Gastroesophageal sphincter (tissue), 4 donors: ENCODE data around the gene ATP8A1. TPM values are rescaled to one million over a fixed set of nuclear protein-coding genes. Genes with fewer than 3 reads are reported as not detected.

Experiments used
- ATAC-seq: fragments of 150-250 bp; one replicate; pipeline ENCODE4 v1.9.1; 2016; ENCODE audit warnings: mild to moderate bottlenecking, moderate library complexity
- H3K27ac ChIP-seq, 4 donors: fragments of 200-600 bp; sonication (generic) in 3 of 4; 1 replicate in 3 of 4; 2 replicates in 1 of 4; pipeline ENCODE4 v1.5.1; 2016 to 2019
- H3K27me3 ChIP-seq: fragments of 200-600 bp; sonication (generic); one replicate; pipeline ENCODE4 v1.5.1; 2019
- H3K36me3 ChIP-seq, 2 donors: fragments of 200-600 bp; sonication (generic); one replicate each; pipeline ENCODE4 v1.5.1; 2019; ENCODE audit warnings: control low read depth in 1 of 2
- H3K4me1 ChIP-seq, 3 donors: fragments of 200-600 bp; sonication (generic); 1 replicate in 2 of 3; 2 replicates in 1 of 3; pipeline ENCODE4 v1.5.1; 2016 to 2019; ENCODE audit warnings: control low read depth in 2 of 3
- H3K4me3 ChIP-seq, 2 donors: fragments of 200-600 bp; sonication (generic); one replicate each; pipeline ENCODE4 v1.5.1; 2019; ENCODE audit warnings: mild to moderate bottlenecking in 1 of 2, moderate library complexity in 1 of 2
- H3K9me3 ChIP-seq, 3 donors: fragments of 200-600 bp; sonication (generic); one replicate each; pipeline ENCODE4 v1.5.1; 2017 to 2019; ENCODE audit warnings: control low read depth in 2 of 3
- CTCF ChIP-seq, 4 experiments: fragments of 200-600 bp in 2 of 4; fragments of 450-650 bp in 2 of 4; sonication (generic) in 1 of 4; IDR thresholded peaks; one replicate each; pipeline ENCODE4 v1.5.1; 2017 to 2019; ENCODE audit warnings: antibody characterized with exemption in 4 of 4, mild to moderate bottlenecking in 2 of 4, moderate library complexity in 2 of 4
- EP300 ChIP-seq: sonication (generic); formaldehyde crosslinking; IDR thresholded peaks from one replicate; pipeline ENCODE4 v1.6.1; 2017; ENCODE audit warnings: antibody characterized with exemption, mild to moderate bottlenecking
- POLR2A ChIP-seq, 2 donors: fragments of 450-650 bp; IDR thresholded peaks; one replicate each; pipeline ENCODE4 v1.6.1; 2017; ENCODE audit warnings: antibody characterized with exemption in 2 of 2, mild to moderate bottlenecking in 2 of 2, moderate library complexity in 1 of 2
- POLR2AphosphoS5 ChIP-seq: sonication (generic); formaldehyde crosslinking; IDR thresholded peaks from one replicate; pipeline ENCODE4 v1.6.1; 2017; ENCODE audit warnings: antibody characterized with exemption
- WGBS, 2 donors: methylation state at CpG; one replicate each; pipeline ENCODE4 v1.1.5; 2018; ENCODE audit warnings: low coverage in 1 of 2; 5-methylcytosine and 5-hydroxymethylcytosine counted together
- total RNA-seq, 4 donors: library from RNA; depleted of rRNA; stranded (reverse); fragments of >200 nt; gene quantifications; one replicate each; pipeline ENCODE4 v1.1.0, GENCODE V29; 2016

Gene ATP8A1
- total RNA-seq, 4 donors from 2014 or later, result 5.6 to 21.9 (median 8.9) TPM

GRCh38 chr4:42617030-42617429 lies 39.9 kb downstream of the ATP8A1 start:
- Histone ChIP-seq H3K9me3 (no peaks in the 10 kb centered on the region), H3K4me3 (no peak overlapping the region), H3K27me3 (no peaks in the 10 kb centered on the region), H3K27ac (no peak overlapping the region), H3K4me1 (no peaks in the 10 kb centered on the region), H3K36me3 (peaks cover 0 to 11% of the 10 kb centered on the region in 2 donors)
- TF ChIP-seq CTCF (IDR thresholded peaks at IDR 0.05) (no peak), EP300 (no peak)
- no peak for ATAC-seq
- 80 to 86% methylated on average over 1 to 2 of the region's 2 CpGs for WGBS, 2 donors

- TF ChIP-seq EP300 (no peak), POLR2AphosphoS5 (no peak), CTCF (IDR thresholded peaks at IDR 0.05) (no peak), POLR2A (IDR thresholded peaks at IDR 0.05) (no peak)
- Histone ChIP-seq H3K36me3 (peaks cover 0 to 11% of the 10 kb centered on the region in 2 donors), H3K27me3 (no peaks in the 10 kb centered on the region), H3K4me1 (no peaks in the 10 kb centered on the region), H3K4me3 (no peak overlapping the region), H3K9me3 (no peaks in the 10 kb centered on the region), H3K27ac (no peak overlapping the region)
- 78 to 89% methylated on average over 5 to 6 of the region's 6 CpGs for WGBS, 2 donors
- ATAC-seq, result no peak
Measured at GRCh38 chr4:42616572-42616971, 40.3 kb downstream of the ATP8A1 start.

GRCh38 chr4:42615131-42615763 lies 41.7 kb downstream of the ATP8A1 start:
- H3K36me3 ChIP-seq, result peaks cover 0 to 20% of the 10 kb centered on the region in 2 donors
- TF ChIP-seq CTCF (IDR thresholded peaks at IDR 0.05) (no peak), EP300 (no peak), POLR2AphosphoS5 (no peak), POLR2A (IDR thresholded peaks at IDR 0.05) (no peak)
- WGBS, 2 donors, result 67 to 79% methylated on average over 2 of the region's 2 CpGs
- no peak for ATAC-seq
- H3K27ac ChIP-seq, result no peak overlapping the region
- H3K9me3 ChIP-seq, result no peaks in the 10 kb centered on the region
- no peak overlapping the region for H3K4me3 ChIP-seq
- no peaks in the 10 kb centered on the region for H3K27me3 ChIP-seq
- H3K4me1 ChIP-seq, result no peaks in the 10 kb centered on the region

GRCh38 chr4:42612898-42613297 lies 44.0 kb downstream of the ATP8A1 start:
- no peaks in the 10 kb centered on the region for H3K9me3 ChIP-seq
- no peaks in the 10 kb centered on the region for H3K27me3 ChIP-seq
- no peaks in the 10 kb centered on the region for H3K4me1 ChIP-seq
- H3K36me3 ChIP-seq, result peaks cover 0 to 20% of the 10 kb centered on the region in 2 donors
- no peak overlapping the region for H3K4me3 ChIP-seq
- TF ChIP-seq POLR2AphosphoS5, result no peak
- no peak for TF ChIP-seq EP300
- TF ChIP-seq CTCF (IDR thresholded peaks at IDR 0.05), result no peak
- TF ChIP-seq POLR2A (IDR thresholded peaks at IDR 0.05), result no peak
- no peak for ATAC-seq
- no peak overlapping the region for H3K27ac ChIP-seq
- 25 to 64% methylated on average over 1 of the region's 1 CpG for WGBS, 2 donors

GRCh38 chr4:42610941-42611340 lies 46.0 kb downstream of the ATP8A1 start:
- ATAC-seq, result no peak
- Histone ChIP-seq H3K27me3 (no peaks in the 10 kb centered on the region), H3K4me1 (no peaks in the 10 kb centered on the region), H3K27ac (no peak overlapping the region), H3K36me3 (peaks cover 0 to 20% of the 10 kb centered on the region in 2 donors), H3K4me3 (no peak overlapping the region), H3K9me3 (no peaks in the 10 kb centered on the region)
- WGBS, 2 donors, result 82 to 87% methylated on average over 4 of the region's 4 CpGs
- TF ChIP-seq POLR2A (IDR thresholded peaks at IDR 0.05), result no peak
- no peak for TF ChIP-seq CTCF (IDR thresholded peaks at IDR 0.05)
- TF ChIP-seq POLR2AphosphoS5, result no peak
- TF ChIP-seq EP300, result no peak
